GM18520 (cell line): Measurements from ENCODE around the gene LAMP1.
"Not testable (repeated sequence)": the region's sequence is repeated elsewhere in the genome, so short reads cannot be mapped to it uniquely, and the experiment has no call there.

Experiments
- ATAC-seq: cut with Tn5 transposase; IDR thresholded peaks from one replicate; pipeline ENCODE4 v1.9.1; 2021; ENCODE audit not compliant: unreplicated experiment

LAMP1 gene

GRCh38 chr13:113297370-113298042 is 467 bp downstream of the LAMP1 start:
- ATAC-seq, result peak; percentile 19

GRCh38 chr13:113298043-113298945 is 1.3 kb downstream of the LAMP1 start:
- no peak for ATAC-seq

- no peak for ATAC-seq
Observed at GRCh38 chr13:113299951-113300350, 2.9 kb downstream of the LAMP1 start.

GRCh38 chr13:113302986-113303385 is 5.9 kb downstream of the LAMP1 start:
- no peak for ATAC-seq

GRCh38 chr13:113304121-113304520 is 7.1 kb downstream of the LAMP1 start:
- ATAC-seq, result no peak

GRCh38 chr13:113305208-113305607 is 8.2 kb downstream of the LAMP1 start:
- ATAC-seq, result no peak

- ATAC-seq, result no peak
Observed at GRCh38 chr13:113307491-113307890, 10.5 kb downstream of the LAMP1 start.

- no peak for ATAC-seq
Observed at GRCh38 chr13:113309473-113309872, 12.4 kb downstream of the LAMP1 start.

- not testable (repeated sequence) for ATAC-seq
Observed at GRCh38 chr13:113314112-113314511, 17.1 kb downstream of the LAMP1 start.

- ATAC-seq, result not testable (repeated sequence)
Observed at GRCh38 chr13:113314895-113315470, 17.9 kb downstream of the LAMP1 start.

GRCh38 chr13:113315992-113316391 is 19.0 kb downstream of the LAMP1 start:
- no peak for ATAC-seq

- no peak for ATAC-seq
Observed at GRCh38 chr13:113317031-113317430, 20.0 kb downstream of the LAMP1 start.

GRCh38 chr13:113318956-113319355 is 21.9 kb downstream of the LAMP1 start:
- ATAC-seq, result no peak

- ATAC-seq, result no peak
Observed at GRCh38 chr13:113319371-113319770, 22.3 kb downstream of the LAMP1 start.

GRCh38 chr13:113320226-113320875 is 23.3 kb downstream of the LAMP1 start:
- ATAC-seq, result no peak

GRCh38 chr13:113321546-113321945 is 24.5 kb downstream of the LAMP1 start:
- ATAC-seq, result no peak

GRCh38 chr13:113322043-113322461 is 25.0 kb downstream of the LAMP1 start:
- no peak for ATAC-seq

- ATAC-seq, result no peak
Observed at GRCh38 chr13:113322890-113323651, 26.0 kb downstream of the LAMP1 start.

- ATAC-seq, result no peak
Observed at GRCh38 chr13:113323869-113324268, 26.8 kb downstream of the LAMP1 start.

- no peak for ATAC-seq
Observed at GRCh38 chr13:113324398-113324797, 27.4 kb downstream of the LAMP1 start.

- ATAC-seq, result no peak
Observed at GRCh38 chr13:113325779-113326178, 28.7 kb downstream of the LAMP1 start.
